NT2/D1 (cell line): ENCODE measurements around the gene ATP8B4.

Experiments used
- SUZ12 ChIP-seq: IDR thresholded peaks from 2 replicates; pipeline ENCODE4 v1.6.1; 2011; ENCODE audit not compliant: insufficient read length, insufficient read depth; ENCODE audit errors: extremely low read depth
- YY1 ChIP-seq: IDR thresholded peaks from 2 replicates; pipeline ENCODE4 v1.6.1; 2011; ENCODE audit not compliant: insufficient read length, insufficient read depth
- ZNF274 ChIP-seq: IDR thresholded peaks from 2 replicates; pipeline ENCODE4 v1.6.1; 2011; ENCODE audit warnings: mild to moderate bottlenecking, low read depth, low read length

DNA sequence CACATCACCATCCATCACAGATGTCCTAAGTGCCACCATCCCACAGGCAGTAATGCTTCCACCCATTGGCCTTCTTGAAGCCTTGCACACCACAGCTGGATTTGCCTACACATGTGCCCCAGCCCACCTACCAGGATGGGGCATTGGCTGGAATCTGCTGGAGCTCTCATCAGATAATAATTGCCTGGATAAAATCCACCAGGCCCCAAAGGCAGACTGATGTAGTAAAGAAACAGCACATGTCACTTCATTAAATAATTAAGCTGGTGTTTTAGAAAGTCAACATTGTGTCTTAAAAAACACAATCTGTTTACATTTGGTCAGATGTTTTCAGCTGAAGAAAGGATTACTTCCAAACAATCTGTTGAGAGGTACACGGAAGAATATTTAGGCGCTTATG, 229.5 kb downstream of the ATP8B4 start:
- no peak for TF ChIP-seq ZNF274
- no peak for TF ChIP-seq YY1
- no peak for TF ChIP-seq SUZ12
